OCI-LY1 (cell line): ENCODE data around the gene PLA2G4B.

Experiments
- EZH2 ChIP-seq: fragments of 200-600 bp; sonication (generic), shearing (Covaris generic); IDR thresholded peaks from 2 replicates; pipeline ENCODE4 v1.8.0; 2017; ENCODE audit warnings: borderline replicate concordance, mixed run types, mild to moderate bottlenecking, antibody characterized with exemption, low read length, moderate library complexity, mixed read lengths
- TF ChIP-seq, protein P1 (sequence below): fragments of 200-600 bp; sonication (generic), shearing (Covaris generic); IDR thresholded peaks from 2 replicates; pipeline ENCODE4 v1.5.1; 2017; ENCODE audit warnings: mild to moderate bottlenecking, antibody characterized with exemption, low read length, moderate library complexity, mixed read lengths

DNA sequence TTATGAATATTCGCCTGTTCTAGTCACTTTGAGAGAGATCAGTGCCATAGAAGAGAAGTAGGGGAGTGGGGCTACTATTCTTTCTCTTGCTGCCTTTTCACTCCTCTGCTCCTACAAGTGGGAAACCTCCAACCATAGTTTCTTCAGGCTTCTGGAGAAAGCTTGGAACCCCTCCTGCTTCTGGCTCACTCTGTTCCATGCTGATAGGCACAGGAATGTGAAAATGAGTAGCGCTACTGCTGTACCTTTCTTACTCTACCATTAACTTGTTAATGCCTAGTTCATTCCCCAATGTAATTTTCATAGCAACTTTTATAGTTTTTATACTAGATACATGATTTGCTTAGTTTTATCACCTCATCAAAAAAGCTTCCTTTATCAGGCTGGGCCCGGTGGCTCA, 37.5 kb upstream of the PLA2G4B start:
- TF ChIP-seq, protein P1, sequence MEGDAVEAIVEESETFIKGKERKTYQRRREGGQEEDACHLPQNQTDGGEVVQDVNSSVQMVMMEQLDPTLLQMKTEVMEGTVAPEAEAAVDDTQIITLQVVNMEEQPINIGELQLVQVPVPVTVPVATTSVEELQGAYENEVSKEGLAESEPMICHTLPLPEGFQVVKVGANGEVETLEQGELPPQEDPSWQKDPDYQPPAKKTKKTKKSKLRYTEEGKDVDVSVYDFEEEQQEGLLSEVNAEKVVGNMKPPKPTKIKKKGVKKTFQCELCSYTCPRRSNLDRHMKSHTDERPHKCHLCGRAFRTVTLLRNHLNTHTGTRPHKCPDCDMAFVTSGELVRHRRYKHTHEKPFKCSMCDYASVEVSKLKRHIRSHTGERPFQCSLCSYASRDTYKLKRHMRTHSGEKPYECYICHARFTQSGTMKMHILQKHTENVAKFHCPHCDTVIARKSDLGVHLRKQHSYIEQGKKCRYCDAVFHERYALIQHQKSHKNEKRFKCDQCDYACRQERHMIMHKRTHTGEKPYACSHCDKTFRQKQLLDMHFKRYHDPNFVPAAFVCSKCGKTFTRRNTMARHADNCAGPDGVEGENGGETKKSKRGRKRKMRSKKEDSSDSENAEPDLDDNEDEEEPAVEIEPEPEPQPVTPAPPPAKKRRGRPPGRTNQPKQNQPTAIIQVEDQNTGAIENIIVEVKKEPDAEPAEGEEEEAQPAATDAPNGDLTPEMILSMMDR = no peak
- no peak for TF ChIP-seq EZH2
